GM13976 (cell line): ENCODE data around the gene UBAP1L.

Source experiments
- DNase-seq: peaks from one replicate; pipeline ENCODE4 v3.0.0; 2012; ENCODE audit warnings: low spot score
- CTCF ChIP-seq: IDR thresholded peaks from 2 replicates; pipeline ENCODE4 v1.5.1; 2012; ENCODE audit warnings: borderline replicate concordance, mild to moderate bottlenecking; ENCODE audit not compliant: insufficient read depth; ENCODE audit errors: extremely low read depth, missing control alignments, control extremely low read depth
- in situ Hi-C: fragments of 300-500 bp; cut with MboI; formaldehyde crosslinking; loops from one replicate; pipeline ENCODE4 v1.12.0; 2022; ENCODE audit warnings: low sequenced_read_pairs, mixed read lengths, inconsistent platforms; ENCODE audit not compliant: unreplicated experiment

UBAP1L gene

GRCh38 chr15:65060641-65061397, 54.2 kb downstream of the UBAP1L start:
- no peak for TF ChIP-seq CTCF
- DNase-seq = no peak
- in situ Hi-C loops = no loop called here

GRCh38 chr15:65059931-65060596, 54.9 kb downstream of the UBAP1L start:
- in situ Hi-C loops = no loop called here
- DNase-seq = no peak
- TF ChIP-seq CTCF = no peak

- no peak for TF ChIP-seq CTCF
- in situ Hi-C loops = no loop called here
- DNase-seq = no peak
Observed at GRCh38 chr15:65059369-65059750, 55.6 kb downstream of the UBAP1L start.

DNA sequence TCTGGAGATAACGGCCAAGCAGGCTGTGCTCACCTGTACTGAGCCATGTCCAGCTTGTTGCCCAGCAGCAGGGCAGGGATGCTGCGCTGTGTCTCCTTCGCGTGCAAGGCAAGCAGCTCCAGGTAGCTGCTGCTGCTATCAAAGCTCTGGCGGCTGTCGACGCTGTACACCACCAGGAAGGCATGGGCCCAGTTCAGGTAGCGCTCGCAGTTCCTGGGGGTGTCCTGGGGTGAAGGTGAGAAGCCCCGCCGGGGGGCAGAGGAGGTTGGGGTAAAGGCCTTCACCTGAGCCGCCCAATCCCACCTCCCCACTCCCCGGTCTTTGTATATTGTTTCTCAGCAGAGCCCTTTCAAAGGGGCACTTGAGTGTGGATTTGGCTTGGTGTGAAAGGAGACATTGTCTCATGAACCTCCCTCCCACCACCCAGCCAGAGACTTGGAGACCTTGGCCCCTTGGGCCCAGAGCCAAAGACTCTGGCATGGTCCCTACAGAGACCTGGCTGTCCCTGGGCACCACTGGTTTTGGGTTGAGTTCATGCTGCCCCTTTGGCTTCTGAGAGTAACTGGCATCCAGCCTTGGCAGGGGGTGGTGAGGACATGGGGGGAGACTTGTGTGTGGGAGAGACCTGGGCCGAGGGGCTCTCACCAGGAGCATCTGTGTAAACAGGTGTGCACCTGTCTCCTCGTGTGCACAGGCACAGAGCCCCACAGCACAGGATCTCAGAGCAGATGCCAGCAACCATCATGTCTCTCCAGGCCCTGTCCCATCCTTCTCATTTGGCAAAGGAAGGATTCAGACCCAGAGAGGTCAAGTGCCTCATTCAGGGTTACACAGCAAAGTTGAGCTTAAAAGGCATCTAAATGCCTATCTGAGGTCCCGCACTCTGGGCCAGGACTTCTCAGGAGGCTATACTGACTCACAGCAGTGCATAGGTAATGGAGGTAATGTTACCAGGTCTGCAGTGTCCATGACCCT, 56.3 kb downstream of the UBAP1L start:
- in situ Hi-C loops = no loop called here
- DNase-seq = no peak
- no peak for TF ChIP-seq CTCF

GRCh38 chr15:65057549-65057940, 57.5 kb downstream of the UBAP1L start:
- no peak for TF ChIP-seq CTCF
- no peak for DNase-seq
- in situ Hi-C loops = no loop called here

DNA sequence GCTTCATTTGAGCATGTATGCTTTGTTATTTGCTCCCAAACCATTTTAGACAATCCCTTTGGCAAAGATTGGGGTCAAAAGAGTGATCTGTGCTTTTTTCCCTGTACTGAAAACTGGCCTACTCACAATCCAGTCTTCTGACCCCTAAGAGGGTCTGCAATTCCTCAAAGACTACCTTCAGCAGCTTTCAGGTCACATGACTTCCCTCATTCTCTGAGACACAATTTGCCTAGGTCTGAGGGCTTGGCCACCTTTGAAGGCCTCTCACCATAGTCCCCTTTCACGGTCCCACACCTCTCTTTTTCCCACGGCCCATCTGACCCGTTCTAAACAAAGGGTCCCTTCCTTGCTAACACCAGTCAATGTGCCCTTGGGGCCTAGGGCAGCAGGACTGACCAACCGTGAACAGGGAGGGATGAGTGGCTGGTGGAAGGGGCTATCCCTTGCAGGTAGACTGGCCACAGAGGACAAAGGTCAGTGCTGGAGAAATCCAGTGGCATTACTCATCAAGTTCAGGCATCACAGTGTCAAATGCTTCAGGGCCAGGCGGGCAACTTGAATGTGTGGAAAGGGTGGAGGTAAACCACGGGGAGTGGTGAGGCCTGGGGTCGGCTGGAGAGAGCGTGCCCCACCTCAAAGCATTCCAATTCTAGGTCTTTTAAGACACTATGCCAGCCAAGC, 58.0 kb downstream of the UBAP1L start:
- in situ Hi-C loops = no loop called here
- no peak for DNase-seq
- TF ChIP-seq CTCF = no peak
